Measurements from ENCODE around the gene COBLL1.
"Not testable (repeated sequence)": the region's sequence is repeated elsewhere in the genome, so short reads cannot be mapped to it uniquely, and the experiment has no call there.

Gene COBLL1

GRCh38 chr2:164752956-164753355, 88.7 kb downstream of the COBLL1 start:
- ATAC-seq, result no peak

DNA sequence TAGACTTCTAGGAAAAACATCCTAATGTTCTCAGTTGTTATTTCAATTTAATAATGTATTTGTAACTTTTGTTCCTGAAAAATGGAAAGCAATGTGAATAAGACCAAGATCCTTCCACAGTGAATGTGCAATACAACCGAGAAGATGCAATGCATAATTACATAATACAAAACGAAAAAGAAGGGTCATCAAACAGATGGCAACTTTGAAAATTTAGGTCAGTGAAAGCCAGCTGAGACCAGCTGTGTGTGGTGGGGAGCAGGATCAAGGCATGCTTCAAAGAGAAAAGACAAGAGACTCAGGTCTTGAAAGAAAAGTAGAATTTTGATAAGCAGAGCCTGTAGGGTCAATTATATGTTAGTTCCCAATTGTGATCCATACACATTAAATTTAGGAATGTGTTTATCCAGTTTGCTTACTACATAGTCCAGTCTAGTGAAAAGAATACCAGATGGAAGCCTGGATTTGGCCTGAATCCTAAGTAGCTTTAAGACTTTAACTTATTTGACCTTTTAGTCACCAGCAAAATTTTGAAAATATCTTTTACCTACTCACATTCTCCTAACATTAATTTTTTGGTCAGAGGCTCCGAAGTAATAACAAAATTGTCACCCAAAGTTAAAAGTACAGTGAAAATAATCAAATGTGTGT, 93.7 kb downstream of the COBLL1 start:
- no peak for ATAC-seq

DNA sequence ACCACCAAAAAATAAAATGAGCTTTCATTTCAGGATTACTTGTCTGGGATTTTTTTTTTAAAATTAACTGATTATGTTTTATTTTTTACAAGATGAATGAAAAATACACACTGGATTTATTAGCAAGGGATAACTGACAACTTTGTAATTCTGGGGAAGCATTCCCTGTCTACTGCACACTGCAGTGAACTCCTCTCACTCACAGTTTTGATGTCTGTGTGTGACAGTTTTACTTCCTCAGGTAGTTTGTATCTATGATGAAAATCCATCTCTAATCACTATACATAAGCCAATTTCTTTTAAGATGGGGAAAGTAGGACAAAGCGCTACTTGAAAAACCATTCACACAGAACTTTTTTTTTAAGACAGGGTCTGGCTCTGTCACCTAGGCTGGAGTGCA, 94.5 kb downstream of the COBLL1 start:
- no peak for ATAC-seq

DNA sequence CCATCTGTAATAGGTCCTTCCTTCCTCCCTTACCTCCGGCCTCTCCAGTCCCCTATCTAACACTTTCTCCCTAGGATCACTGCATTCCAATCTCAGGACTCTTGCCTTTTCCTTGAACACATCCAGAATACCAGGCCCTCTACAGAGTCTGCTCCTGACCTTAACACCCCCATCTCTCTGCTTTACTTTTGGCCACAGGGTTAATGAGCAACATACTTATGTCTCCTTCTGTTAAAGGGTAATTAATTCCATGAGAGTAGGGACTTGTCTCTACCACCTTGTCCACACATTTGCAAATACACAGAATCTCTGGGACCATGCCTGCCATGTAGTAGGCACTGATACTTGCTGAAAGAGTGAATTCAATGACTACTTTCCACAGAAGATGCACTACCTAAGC, 94.9 kb downstream of the COBLL1 start:
- no peak for ATAC-seq

DNA sequence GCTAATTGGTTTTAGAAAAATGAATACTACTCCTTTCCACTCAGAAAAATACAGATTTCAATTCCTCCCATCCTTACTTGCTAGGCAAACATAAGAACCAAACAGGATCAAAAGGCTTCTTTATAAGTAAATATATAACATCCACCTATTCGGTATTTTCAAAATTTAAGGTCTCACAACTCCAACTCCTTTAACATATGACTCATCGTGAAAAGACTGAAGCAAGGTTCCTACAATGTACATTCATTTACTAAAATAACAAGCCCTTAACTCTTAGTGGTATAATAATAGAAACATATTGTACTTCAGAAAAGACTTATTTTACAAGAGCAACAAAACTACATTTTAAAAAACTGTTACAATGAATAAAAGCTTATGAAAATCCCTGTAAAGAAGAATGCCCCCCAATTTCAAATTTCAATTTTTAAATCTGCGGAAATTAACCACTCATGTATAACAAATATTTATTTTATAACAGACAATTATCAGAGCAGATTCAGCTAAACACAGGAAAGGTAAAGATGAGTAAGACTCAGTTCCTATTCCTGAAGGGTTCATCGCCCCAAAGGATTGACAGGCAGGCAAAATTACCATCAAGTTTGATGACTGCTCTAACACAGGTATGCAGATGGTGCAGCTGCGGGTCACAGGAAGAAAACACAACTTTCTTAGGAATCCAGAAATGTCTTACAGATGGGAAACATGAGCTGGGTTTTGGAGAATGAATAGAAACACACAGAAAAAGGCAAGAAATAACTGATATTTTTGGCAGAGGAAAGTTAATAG, 96.4 kb downstream of the COBLL1 start:
- ATAC-seq, result no peak

GRCh38 chr2:164742738-164743317, 98.8 kb downstream of the COBLL1 start:
- ATAC-seq, result no peak

DNA sequence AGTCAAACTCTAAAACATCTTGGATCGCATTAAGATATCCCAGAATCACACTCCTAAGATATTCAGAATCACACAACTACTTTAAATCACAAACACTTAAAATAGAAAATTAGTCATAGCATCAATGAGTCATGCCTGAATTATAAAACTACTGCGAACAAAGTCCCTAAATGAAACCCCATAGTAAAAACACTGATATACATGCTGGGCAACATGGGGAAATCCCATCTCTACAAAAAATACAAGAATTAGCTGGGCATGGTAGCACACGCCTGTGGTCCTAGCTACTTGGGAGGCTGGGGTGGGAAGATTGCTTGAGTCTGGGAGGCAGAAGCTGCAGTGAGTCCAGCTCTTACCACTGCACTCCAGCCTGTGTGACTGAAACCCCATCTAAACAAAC, 101.7 kb downstream of the COBLL1 start:
- peak; percentile 44 to 45 for ATAC-seq

GRCh38 chr2:164737612-164738081, 104.0 kb downstream of the COBLL1 start:
- no peak for ATAC-seq

- no peak for ATAC-seq
These were observed 106.2 kb downstream of the COBLL1 start for GRCh38 chr2:164735309-164735919.

DNA sequence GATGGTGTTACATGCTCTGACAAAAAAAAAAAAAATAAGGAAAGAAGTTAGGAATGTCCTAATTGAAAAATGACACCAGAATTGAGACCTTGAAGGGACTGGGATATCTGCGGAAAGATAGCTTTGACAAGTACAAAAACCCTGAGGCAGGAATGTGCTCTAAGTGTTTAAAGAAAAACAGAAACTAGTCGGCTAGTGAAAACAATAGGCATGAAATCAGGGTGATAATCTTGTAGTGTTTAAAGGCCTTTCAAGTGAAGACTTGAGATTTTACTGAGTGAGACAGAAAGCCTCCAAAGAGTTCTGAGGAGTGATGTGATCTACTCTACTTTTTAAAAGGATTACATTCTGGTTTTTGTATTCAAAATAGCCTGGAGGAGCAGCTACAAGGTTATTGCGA, 107.4 kb downstream of the COBLL1 start:
- no peak for ATAC-seq

DNA sequence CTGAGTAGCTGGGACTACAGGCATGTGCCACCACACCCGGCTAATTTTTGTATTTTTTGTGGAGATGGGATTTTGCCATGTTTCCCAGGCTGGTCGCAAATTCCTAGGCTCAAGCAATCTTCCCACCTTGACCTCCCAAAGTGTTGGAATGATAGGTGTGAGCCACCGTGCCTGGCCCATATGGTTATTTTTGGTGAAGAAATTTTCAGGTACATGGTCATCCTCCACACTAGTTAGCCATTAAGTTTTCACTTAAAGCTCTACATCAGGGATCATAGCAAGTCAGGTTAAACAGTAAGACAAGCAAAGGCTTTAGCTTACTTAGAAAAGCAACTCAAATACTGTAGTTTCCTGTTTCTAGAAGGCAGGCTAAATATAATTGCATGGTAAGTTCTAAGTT, 116.1 kb downstream of the COBLL1 start:
- ATAC-seq, result no peak

DNA sequence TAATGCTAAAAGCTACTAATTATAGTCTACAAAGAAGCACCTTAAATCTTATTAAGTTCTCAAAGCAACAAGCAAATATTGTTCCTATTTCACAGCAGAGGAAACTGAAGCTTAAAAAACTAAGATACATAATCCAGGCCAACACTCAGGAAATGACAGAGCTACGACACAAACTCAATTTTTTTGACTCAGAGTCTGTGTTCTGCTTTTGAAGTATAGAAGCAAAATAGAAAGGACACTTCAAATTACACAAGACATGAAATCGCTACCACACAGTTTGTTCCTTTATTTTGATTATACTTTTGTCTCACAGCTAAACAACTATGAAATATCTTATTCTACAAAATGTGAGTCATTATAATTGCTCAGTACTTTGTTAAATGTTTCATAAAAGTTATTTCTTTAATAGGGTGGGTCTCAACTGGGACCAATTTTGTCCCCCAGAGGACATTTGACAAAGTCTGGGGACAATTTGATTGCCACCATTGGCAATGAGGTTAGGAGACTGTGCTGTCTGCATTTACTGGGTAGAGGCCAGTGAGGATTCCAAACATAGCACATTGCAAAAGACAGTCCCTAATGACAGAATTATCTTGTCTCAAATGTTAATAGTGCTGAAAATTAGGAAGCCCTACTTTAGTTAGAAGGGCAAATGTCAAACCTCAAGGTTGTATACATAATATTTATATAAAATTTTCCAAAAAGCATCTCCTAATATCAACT, 118.8 kb downstream of the COBLL1 start:
- ATAC-seq, result no peak

DNA sequence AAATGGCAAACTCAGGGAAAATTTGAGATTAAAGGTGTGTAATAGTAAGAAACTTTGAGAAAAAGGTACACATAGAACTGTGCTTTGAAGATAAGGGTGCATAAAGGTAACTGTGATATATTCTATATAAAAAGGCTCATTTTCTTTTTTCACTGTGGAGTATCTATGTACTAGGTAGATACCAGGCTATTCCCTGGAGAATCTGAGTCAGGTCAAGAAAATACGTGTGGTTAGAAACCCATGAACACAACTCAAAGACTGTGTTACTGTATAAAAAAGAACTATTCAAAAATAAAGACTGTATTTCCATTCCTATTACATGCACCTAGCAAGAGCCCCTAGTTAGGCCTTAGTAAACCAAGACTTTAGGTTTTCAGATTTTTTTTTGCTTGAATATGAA, 120.2 kb downstream of the COBLL1 start:
- ATAC-seq, result no peak

DNA sequence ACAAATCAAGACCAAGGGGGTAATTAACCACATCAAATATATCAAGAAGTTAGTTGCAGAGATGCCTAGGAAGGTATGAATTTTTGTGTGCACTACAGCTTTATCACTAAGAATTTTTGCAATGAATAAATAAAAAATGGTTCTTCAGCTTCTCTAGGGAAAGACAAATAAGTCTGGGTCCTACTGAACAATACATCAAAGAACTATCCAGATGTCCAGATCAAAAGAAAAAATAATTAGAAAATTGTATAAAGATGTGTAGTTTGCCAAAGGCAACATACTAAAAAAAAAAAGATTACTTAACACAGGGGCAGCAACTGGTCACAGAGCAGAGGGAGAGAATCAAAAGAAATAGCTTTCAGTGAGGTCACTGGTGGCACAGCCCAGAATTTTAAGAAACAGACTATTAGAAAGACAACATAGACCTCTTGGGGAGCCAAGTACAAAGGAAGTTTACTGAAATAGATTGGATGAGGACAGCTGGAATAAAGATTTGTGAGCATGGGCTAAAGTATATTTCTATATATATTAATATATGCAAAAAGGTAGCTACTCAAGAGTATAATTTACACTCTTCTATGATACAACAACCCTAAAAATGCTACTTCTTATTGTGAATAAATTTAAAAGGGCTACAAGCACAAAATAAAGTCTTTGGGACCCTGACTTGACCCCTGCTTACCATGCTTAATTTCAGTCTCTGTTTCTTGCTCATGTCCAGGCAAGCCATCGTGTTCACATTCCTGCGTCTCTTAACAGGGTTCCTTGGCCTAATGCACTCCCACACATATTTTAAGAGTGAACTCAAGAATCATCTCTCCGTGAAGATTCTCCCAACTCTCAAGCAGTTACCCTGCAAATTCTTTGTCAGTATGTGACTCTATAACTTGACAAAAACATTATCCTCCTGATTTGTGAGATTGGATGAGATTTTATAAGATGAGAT, 121.4 kb downstream of the COBLL1 start:
- no peak for ATAC-seq

DNA sequence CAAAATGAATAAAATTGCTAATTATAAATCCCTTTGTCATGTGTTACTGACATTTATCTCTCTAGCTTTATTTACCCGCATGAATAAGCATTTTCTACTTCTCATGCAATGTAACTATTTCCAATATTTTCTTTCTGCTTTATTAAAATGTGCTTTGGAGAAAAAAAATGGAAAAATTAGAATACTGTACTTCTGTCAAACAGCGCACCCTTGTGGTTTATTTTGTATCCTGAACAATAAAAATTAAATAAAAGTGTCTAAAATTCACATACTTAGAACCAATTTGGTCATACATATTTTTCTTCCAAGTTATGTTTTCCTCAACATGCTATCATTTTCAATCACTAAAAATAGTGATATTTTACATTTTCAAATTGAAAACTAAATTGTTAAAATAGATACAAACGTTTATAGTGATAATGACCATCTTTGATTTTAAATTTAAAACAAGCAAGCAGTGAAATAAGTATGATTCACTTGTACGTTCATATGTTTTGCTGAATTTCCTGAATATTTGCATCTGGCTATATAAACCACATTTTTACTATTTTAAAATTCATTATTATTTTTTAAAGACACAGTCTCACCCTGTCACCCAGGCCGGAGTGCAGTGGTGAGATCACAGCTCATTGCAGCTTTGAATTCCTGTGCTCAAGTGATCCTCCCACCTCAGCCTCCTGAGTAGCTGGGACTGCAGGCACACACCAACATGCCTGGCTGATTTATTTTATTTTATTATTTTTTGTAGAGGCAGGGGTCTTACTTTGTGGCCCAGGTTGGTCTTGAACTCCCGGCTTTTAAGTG, 124.4 kb downstream of the COBLL1 start:
- ATAC-seq, result no peak

GRCh38 chr2:164714471-164714870, 127.2 kb downstream of the COBLL1 start:
- ATAC-seq, result no peak

DNA sequence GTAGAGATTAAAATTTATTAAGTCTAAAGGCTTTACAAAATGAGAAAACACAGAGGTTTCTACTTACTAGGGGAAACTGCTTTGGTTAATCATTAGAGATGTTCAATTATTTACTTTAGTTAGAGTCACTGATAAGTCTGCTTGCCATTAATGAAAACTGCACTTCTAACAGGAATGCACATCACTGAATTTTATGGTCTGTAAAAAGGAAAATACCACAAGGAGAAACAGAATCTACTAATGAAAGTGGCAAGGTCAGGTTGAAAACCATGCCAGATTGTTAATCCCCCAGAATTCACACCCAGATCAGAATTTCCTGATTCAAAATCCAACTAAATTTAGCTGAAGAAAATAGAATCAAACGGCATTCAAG, 129.9 kb downstream of the COBLL1 start:
- no peak for ATAC-seq

- ATAC-seq, result no peak
These were observed 130.5 kb downstream of the COBLL1 start for GRCh38 chr2:164710837-164711765.

DNA sequence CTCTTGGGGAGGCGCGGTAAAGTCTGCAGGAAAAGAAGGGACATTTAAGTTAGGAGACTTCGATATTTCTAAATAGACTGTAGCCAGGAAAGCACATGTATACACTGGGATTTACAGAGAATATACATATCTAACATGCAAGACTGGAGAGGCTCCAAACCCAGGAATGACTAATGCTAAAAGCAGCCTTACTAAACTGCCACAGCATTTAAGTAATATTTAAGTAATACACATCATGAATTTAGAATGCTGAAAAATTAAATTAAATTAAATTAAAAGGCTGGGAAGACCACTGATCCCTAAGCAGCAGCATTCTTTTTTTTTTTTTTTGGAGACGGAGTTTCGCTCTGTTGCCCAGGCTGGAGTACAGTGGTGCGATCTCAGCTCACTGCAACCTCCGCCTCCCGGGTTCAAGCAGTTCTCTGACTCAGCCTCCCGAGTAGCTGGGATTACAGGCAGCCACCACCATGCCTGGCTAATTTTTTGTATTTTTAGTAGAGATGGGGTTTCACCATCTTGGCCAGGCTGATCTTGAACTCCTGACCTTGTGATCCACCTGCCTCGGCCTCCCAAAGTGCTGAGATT, 131.3 kb downstream of the COBLL1 start:
- ATAC-seq, result not testable (repeated sequence)

Measured in activated CD4-positive, CD25-positive, alpha-beta regulatory T cell treated with anti-CD3 and anti-CD28 coated beads, Interleukin-2, amount 50 U/mL, for 24 hours (primary cell).